ENCODE data around the gene EIF4G3. TPM values are rescaled to one million over a fixed set of nuclear protein-coding genes. Genes with fewer than 3 reads are reported as not detected.

EIF4G3 gene
- total and polyA plus RNA-seq, 9 of the 15 experiments (the other 6 are each of a cell fraction or from before 2014, with no cell fraction given): 6.7 to 40.5 (median 32.1) TPM

GRCh38 chr1:21165646-21166045, 11.1 kb downstream of the EIF4G3 start (continued):
- TF ChIP-seq ZBTB40 (IDR thresholded peaks at IDR 0.05) (peak; percentile 72; the same call in 1 of the 2 replicates), ZBTB40 (CRISPR knock-in tag; IDR thresholded peaks at IDR 0.05) (no peak), JUND (IDR thresholded peaks at IDR 0.05; ENCODE audit: borderline replicate concordance, low read depth, low read length) (no peak), JUND (tag; IDR thresholded peaks at IDR 0.05; ENCODE audit: borderline replicate concordance, low read depth, low read length) (peak; percentile 63; the same call in 1 of the 3 replicates), SP1 (CRISPR knock-in tag; IDR thresholded peaks at IDR 0.05) (no peak), FOSL1 (tag; conservative IDR thresholded peaks at IDR 0.05) (peak; percentile 57; the same call in 1 of the 2 replicates), BRCA1 (IDR thresholded peaks at IDR 0.05) (no peak), BRCA1 (CRISPR knock-in tag; IDR thresholded peaks at IDR 0.05) (no peak)
- TF ChIP-seq, protein P1, sequence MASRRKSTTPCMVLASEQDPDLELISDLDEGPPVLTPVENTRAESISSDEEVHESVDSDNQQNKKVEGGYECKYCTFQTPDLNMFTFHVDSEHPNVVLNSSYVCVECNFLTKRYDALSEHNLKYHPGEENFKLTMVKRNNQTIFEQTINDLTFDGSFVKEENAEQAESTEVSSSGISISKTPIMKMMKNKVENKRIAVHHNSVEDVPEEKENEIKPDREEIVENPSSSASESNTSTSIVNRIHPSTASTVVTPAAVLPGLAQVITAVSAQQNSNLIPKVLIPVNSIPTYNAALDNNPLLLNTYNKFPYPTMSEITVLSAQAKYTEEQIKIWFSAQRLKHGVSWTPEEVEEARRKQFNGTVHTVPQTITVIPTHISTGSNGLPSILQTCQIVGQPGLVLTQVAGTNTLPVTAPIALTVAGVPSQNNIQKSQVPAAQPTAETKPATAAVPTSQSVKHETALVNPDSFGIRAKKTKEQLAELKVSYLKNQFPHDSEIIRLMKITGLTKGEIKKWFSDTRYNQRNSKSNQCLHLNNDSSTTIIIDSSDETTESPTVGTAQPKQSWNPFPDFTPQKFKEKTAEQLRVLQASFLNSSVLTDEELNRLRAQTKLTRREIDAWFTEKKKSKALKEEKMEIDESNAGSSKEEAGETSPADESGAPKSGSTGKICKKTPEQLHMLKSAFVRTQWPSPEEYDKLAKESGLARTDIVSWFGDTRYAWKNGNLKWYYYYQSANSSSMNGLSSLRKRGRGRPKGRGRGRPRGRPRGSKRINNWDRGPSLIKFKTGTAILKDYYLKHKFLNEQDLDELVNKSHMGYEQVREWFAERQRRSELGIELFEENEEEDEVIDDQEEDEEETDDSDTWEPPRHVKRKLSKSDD (conservative IDR thresholded peaks at IDR 0.05; ENCODE audit: low read length): no peak

All from K562 (cell line).